Coronary artery (tissue), 2 donors: ENCODE results near the gene IFIT1B.
"Not testable (repeated sequence)": the region's sequence is repeated elsewhere in the genome, so short reads cannot be mapped to it uniquely, and the experiment has no call there.

ENCODE experiments used
- DNase-seq: peaks from one replicate; pipeline ENCODE4 v3.0.0-alpha.2; 2017; ENCODE audit warnings: low spot score
- H3K27ac ChIP-seq, 2 donors: fragments of 200-600 bp; sonication (generic); one replicate each; pipeline ENCODE4 v1.5.1; 2016 to 2019
- H3K4me3 ChIP-seq: fragments of 200-600 bp; sonication (generic); 2 replicates; pipeline ENCODE4 v1.5.1; 2016; ENCODE audit warnings: mild to moderate bottlenecking, moderate library complexity
- TF ChIP-seq, protein P1 (sequence below): fragments of 200-600 bp; sonication (generic); IDR thresholded peaks from one replicate; pipeline ENCODE4 v1.5.1; 2019; ENCODE audit warnings: antibody characterized with exemption

The IFIT1B gene

GRCh38 chr10:89344156-89344555 lies 33.7 kb upstream of the IFIT1B start:
- Histone ChIP-seq H3K27ac (no peak overlapping the region), H3K4me3 (no peak overlapping the region)
- TF ChIP-seq, protein P1, sequence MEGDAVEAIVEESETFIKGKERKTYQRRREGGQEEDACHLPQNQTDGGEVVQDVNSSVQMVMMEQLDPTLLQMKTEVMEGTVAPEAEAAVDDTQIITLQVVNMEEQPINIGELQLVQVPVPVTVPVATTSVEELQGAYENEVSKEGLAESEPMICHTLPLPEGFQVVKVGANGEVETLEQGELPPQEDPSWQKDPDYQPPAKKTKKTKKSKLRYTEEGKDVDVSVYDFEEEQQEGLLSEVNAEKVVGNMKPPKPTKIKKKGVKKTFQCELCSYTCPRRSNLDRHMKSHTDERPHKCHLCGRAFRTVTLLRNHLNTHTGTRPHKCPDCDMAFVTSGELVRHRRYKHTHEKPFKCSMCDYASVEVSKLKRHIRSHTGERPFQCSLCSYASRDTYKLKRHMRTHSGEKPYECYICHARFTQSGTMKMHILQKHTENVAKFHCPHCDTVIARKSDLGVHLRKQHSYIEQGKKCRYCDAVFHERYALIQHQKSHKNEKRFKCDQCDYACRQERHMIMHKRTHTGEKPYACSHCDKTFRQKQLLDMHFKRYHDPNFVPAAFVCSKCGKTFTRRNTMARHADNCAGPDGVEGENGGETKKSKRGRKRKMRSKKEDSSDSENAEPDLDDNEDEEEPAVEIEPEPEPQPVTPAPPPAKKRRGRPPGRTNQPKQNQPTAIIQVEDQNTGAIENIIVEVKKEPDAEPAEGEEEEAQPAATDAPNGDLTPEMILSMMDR = no peak
- no peak for DNase-seq

DNA sequence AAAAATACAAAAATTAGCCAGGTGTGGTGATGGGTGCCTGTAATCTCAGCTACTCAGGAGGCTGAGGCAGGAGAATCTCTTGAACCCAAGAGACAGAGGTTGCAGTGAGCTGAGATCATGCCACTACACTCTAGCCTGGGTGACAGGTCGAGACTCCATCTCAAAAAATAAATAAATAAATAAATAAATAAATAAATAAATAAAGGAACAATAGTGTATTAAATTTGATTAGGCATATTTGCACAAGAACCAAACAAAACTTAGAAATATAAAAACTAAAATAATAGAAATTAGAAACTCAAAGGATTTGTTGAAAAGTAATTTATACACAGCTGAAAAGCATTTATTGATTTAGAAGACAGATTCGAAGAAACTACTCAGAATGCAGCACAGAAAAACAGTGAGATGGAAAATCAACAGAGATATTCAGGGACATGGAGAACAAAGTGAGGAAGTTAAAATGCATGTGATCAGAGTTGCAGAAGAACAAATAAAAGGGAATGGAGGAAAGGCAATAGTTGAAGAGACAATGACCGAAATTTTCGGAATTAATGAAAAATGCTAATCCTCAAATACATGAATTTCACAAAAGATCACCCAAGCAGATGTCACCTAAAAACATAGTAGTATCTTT lies 32.4 kb upstream of the IFIT1B start:
- Histone ChIP-seq H3K4me3 (no peak overlapping the region), H3K27ac (peak overlapping the region in 1 of 2 donors; percentile 4)
- TF ChIP-seq, protein P1 = no peak
- DNase-seq = no peak

DNA sequence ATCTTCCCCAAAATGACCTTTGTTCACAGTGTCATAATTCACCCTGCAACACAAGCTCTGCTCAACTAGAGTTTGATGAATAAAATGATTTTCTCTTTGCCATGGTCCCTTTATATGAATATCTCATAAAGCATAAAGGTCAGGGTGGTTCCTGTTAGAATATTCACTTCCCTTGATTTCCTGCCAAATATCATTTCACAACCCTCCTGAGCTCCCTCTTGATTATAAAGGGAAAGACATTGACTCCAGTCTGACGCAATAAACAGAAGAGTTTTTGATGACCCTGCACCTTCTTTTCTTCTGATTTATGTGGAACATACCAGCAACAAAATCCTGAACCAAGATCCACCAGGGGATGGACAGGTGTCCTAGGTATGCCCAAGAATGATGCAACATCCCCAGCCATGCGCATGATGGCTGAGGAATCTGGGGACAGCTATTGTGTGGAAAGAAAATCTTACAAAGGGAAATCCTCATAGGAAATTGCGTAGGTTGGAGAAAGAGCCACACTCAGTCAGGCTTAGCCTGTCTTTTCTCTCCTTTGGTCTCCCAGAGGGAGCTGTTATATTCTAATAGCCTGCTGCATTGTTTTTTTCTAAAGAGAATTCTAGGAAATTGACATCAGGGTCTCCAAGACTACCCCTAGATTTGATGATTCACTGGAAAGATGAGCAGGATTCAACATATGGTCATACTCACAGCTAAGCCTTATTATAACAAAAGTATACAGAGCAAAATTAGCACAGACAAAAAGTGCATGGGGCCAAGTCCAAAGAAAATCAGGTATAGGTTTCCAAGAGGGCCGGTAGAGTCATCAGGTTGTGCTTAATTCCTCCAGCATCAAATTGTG lies 31.2 kb upstream of the IFIT1B start:
- Histone ChIP-seq H3K27ac (peak overlapping the region in 1 of 2 donors; percentile 4), H3K4me3 (no peak overlapping the region)
- TF ChIP-seq, protein P1 = no peak
- DNase-seq = no peak

GRCh38 chr10:89347701-89348457 lies 30.0 kb upstream of the IFIT1B start:
- no peak overlapping the region for H3K4me3 ChIP-seq
- TF ChIP-seq, protein P1 = no peak
- H3K27ac ChIP-seq = peak overlapping the region; percentile 19 to 73
- no peak for DNase-seq

DNA sequence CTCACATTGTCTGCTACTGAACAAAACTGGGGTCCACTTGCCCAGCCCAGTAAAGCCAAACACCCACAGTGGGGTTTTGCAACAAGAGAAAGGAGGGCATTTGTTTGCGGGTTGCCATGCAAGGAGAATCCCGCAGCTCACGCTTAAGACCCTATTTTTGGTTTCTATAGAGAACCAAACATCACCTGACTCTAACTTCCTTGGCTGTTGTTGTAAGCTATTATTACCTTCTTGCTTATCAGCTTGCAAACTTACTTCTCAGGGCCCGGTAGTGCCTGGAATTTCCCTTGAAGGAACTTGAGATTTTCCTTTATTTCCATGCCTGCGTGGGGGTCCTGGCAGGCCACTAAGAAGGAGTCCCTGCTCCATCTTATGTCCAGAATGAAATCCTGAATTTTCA lies 29.4 kb upstream of the IFIT1B start:
- TF ChIP-seq, protein P1 = no peak
- DNase-seq = no peak
- no peak overlapping the region for H3K4me3 ChIP-seq
- peak overlapping the region; percentile 19 to 73 for H3K27ac ChIP-seq

DNA sequence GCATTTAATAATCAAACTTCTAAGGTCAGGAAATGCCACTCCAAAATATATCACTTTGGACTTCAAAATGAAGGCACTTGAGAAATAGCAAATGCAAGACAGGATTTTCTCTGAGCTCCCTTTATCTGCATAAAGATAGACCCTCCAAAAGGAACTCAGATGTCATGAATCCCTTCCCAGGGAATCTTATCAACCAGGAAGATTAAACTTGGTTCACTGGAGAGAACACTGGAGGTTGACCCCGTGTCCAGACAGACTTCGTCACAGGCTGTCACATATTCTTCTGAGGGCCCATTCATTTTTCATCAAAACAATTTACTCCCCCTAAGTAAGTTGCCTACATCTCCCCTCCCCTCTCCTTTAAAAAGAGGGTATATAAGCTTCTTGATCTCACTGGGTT lies 28.9 kb upstream of the IFIT1B start:
- peak overlapping the region in 1 of 2 donors; percentile 73 for H3K27ac ChIP-seq
- H3K4me3 ChIP-seq = no peak overlapping the region
- TF ChIP-seq, protein P1 = no peak
- DNase-seq = no peak

GRCh38 chr10:89350631-89351315 lies 27.1 kb upstream of the IFIT1B start:
- peak overlapping the region; percentile 84 to 86 for H3K27ac ChIP-seq
- not testable (repeated sequence) for DNase-seq, H3K4me3 ChIP-seq
